ENCODE data around the gene NUP62CL.
"Not testable (repeated sequence)": the region's sequence is repeated elsewhere in the genome, so short reads cannot be mapped to it uniquely, and the experiment has no call there.

DNA sequence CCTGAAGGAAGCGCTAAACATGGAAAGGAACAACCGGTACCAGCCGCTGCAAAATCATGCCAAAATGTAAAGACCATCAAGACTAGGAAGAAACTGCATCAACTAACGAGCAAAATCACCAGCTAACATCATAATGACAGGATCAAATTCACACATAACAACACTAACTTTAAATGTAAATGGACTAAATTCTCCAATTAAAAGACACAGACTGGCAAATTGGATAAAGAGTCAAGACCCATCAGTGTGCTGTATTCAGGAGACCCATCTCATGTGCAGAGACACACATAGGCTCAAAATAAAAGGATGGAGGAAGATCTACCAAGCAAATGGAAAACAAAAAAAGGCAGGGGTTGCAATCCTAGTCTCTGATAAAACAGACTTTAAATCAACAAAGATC, 48.6 kb downstream of the NUP62CL start:
- TF ChIP-seq, protein P1, sequence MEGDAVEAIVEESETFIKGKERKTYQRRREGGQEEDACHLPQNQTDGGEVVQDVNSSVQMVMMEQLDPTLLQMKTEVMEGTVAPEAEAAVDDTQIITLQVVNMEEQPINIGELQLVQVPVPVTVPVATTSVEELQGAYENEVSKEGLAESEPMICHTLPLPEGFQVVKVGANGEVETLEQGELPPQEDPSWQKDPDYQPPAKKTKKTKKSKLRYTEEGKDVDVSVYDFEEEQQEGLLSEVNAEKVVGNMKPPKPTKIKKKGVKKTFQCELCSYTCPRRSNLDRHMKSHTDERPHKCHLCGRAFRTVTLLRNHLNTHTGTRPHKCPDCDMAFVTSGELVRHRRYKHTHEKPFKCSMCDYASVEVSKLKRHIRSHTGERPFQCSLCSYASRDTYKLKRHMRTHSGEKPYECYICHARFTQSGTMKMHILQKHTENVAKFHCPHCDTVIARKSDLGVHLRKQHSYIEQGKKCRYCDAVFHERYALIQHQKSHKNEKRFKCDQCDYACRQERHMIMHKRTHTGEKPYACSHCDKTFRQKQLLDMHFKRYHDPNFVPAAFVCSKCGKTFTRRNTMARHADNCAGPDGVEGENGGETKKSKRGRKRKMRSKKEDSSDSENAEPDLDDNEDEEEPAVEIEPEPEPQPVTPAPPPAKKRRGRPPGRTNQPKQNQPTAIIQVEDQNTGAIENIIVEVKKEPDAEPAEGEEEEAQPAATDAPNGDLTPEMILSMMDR (IDR thresholded peaks at IDR 0.05), result not testable (repeated sequence)
- not testable (repeated sequence) for TF ChIP-seq POLR2A, EP300 (IDR thresholded peaks at IDR 0.05)

Measured in tibial nerve (tissue), 4 donors.